Posterior vena cava (tissue), 2 donors: ENCODE measurements around the gene HEPHL1. TPM values are rescaled to one million over a fixed set of nuclear protein-coding genes. Genes with fewer than 3 reads are reported as not detected.
"Not testable (repeated sequence)": the region's sequence is repeated elsewhere in the genome, so short reads cannot be mapped to it uniquely, and the experiment has no call there.

Experiments used
- DNase-seq: peaks from one replicate; pipeline ENCODE4 v3.0.0-alpha.2; 2020; ENCODE audit warnings: low spot score
- intact Hi-C, 2 donors: fragments of 100-400 bp; cut with DNase I; formaldehyde crosslinking; loops; one replicate each; pipeline versions ENCODE4 v1.14.1 to v1.14.2; 2022 to 2023
- total RNA-seq, 2 donors: library from RNA; stranded (reverse); fragmentation: NEBNext Ultra II Directional; extraction: Animal tissue kit (Norgen Biotek cat#: 25700); gene quantifications; one replicate each; pipeline ENCODE4 v1.2.1, GENCODE V29; 2021
- donor health status: DM: yes; HTN: yes; CAD: no.
- donor health status: DM: yes; HTN: yes; CAD: no.

HEPHL1 gene
- total RNA-seq, 2 donors from 2014 or later: not detected

DNA sequence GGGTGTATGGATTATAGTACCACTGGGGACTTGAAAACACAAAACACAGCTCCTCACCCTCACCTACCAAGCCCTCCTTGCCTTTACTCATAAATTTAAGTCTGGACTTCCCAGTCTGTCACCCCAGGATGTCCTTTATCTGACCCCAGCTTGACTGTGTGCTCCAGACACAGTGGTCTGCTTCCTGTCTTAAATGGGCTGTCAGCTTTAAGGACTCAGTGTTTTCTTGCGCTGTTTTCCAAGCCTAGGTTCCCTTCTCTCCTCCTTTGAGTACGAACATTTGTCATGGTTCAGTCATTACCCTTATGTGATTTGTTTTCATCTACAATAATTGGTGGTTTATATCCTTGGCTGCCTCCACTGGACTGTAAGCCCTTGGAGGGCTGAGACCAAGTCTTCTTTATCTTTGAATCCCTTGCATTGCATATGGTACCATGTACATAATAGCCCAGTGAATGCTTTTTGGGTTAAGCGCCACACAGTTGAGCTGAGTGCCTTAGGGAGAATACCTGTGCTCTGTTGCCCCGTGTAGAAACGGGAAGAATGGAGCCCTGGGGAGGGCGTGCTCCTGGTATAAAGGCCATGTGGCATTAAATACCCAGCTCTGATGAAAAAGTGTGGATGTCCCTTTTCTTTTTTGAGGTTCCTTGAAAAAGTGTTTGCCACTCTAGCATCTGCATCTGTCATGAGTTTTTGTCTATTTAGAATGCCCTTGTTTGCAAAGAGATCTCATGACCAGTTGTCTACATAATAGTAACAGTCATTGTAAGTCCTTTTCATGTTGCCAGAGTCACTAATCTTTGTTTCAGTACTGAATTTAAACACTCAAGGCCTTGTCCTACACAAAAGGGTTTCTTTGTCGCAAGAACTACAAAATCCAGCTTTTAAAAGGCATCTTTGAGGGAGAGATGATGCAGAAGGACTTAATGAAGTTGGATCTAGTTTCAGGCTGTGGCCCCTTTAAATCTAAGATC, 121.4 kb downstream of the HEPHL1 start:
- no peak for DNase-seq
- intact Hi-C loops: no loop called here

DNA sequence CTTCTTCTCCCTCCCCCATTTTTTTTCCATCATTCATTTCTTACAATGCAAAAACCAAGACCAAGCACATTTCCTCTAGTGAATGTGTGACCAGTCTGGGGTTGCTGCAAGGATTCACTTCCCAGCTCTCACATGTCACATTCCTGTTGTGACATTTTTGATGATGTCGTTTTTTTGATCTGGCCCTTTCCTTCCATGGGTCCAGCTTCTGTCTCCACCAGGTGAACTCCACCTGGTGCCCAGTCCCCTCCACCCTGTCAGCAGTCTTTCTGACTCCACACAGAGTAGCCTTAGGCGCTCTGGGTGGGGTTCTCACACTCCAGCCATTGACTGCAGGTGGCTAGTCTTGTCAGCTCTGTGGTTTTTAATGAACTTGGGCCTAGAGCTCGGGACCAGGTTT, 123.1 kb downstream of the HEPHL1 start:
- DNase-seq: no peak
- intact Hi-C loops: no loop called here

DNA sequence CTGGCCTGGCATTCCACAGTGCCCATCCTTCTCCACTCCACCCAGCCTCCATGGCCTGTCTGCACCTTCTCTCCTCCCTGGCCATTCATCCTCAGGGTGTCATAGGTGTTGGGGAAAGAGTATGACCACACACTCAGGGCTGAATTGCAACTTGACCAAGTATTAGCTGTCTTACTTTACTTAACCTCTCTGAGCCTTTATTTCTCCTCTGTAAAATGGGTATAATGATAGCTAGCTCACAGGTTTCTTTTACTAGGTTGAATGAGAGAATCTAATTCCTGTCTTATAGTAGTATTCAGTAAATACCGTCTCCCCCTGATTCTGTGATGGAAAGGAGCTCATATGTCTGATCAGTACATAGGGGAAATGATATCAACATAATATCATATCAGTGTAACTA, 123.5 kb downstream of the HEPHL1 start:
- intact Hi-C loops: loop anchor here in 1 of 2 donors (1.0 kb wide), 1 partner anchor 15 kb away; no protein-coding TSS in a partner anchor
- no peak for DNase-seq

DNA sequence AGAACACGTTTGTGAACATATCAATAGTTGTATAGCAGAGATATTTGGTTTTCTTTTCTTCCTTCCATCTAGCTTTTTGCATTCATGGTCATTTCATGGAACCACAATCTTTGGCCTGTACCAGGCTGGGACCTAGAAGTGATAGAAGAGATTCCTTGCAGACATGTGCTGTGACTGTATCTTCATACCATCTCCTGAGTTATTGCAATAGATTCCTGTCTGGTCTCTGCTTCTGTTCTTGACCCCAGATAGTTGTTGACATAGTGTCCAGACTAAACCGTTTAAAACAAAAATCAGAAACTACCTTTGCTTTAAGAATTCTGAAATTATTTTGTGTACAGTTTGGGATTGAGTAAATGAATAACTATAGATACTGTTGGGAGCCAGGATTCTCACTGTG, 124.3 kb downstream of the HEPHL1 start:
- no peak for DNase-seq

DNA sequence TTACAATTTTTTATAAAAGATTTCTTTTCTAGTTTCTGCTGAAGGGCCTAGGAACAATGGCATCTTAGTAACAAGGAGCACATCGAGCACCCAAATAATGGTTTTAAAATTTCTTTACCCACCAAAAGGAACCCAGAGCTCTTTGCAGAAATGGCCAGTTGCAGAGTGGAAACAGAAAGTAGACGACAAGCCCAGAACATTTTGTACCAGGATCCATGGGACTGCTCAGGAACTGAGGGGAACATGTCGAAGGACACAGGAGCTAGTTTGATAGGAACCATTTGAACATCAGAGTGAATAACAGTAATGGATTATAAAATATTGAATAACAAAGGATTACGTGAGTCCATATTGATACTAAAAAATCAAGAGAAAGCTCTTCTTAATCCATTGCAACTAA, 124.8 kb downstream of the HEPHL1 start:
- DNase-seq: no peak
- intact Hi-C loops: loop anchor here in 1 of 2 donors (1.0 kb wide), 1 partner anchor 17 kb away; no protein-coding TSS in a partner anchor

More for the DNA sequence above, 124.3 kb downstream of the HEPHL1 start:
- intact Hi-C loops: loop anchor here in 1 of 2 donors (1.0 kb wide), 1 partner anchor 16 kb away; no protein-coding TSS in a partner anchor

DNA sequence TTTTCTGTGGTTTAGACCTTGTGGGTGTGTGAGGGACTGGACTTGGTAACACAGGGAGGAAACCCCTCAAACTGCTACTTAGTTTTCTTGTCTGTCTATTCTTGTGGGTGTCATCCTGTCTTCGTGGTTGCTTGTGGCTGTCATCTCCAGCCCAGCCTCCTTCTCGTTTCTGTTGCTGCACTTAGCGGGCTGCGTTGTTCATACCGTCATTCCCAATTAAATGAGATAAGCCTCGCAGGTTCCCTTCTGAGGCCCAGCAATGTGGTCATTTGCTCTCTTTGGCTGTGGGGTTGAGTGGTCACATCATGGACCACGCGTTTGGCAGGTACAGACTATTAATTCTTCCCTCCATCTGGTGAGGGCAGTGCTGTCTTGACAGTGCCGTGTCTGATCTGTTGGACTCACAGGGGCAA, 126.3 kb downstream of the HEPHL1 start:
- DNase-seq: no peak
- intact Hi-C loops: no loop called here

DNA sequence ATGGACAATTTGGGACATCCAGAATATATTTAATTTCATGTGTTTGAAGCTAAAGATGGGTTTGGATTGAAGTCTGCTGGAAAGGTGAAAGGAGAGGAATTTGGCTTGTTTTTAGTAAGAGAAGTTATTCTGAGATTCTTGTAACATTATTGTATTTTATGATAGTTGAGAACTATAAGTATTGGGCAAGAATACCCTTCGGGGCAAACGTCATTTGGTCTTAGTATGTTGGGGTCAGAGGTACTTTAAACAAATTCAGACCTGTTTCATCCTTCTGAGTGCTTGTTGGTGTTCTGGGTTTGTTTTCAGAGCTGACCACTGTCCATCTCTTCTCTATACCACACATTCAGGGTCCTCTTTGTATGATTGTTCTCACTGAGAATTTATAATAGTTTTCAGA, 127.0 kb downstream of the HEPHL1 start:
- DNase-seq: no peak
- intact Hi-C loops: no loop called here

DNA sequence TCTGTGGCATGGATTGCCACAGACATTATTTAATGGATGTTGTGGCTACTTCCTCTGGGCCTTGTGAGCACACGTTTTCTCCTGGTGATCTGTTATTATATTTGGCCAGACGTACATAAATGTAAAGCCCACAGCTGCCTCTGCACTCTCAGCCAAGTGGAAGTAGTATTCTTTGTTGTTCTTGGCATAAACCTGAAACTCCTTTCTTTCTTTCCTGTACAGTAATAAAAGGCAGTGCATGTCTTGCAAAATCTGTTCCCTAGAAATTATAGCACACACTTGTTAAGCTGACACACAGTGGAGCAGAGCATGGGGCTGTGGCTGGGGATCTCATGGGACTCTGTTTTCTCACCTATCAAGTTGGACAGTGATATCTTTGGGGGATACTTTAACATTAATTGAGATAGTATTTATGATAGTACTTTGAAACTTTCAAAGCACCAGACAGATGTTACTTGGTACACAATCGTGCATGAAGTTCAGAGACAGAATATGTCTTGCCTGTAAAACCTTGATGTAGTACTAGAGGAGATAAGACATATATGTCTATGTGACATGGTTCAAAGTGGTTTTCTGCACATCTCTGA, 128.4 kb downstream of the HEPHL1 start:
- intact Hi-C loops: no loop called here

DNA sequence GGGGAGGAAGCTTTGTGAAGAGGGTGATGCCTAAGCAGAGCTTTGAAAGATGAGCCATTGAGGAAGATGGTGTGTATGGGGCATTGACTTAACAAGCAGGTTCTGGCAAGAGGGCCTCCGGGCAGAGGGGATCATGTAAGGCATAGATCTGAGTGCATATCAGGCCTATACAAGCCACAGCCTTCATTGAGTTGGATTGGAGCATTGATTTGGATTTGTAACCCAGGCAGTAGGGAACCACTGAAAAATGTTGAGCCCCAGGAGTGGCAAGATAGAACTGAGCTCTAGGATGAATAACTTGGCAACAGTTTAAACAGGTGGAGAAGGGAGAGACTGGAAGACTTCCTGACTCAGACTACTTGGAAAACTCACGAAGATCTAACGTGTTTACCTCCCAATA, 128.9 kb downstream of the HEPHL1 start:
- intact Hi-C loops: no loop called here
- DNase-seq: no peak

More for the DNA sequence above, 128.4 kb downstream of the HEPHL1 start:
- DNase-seq: no peak

DNA sequence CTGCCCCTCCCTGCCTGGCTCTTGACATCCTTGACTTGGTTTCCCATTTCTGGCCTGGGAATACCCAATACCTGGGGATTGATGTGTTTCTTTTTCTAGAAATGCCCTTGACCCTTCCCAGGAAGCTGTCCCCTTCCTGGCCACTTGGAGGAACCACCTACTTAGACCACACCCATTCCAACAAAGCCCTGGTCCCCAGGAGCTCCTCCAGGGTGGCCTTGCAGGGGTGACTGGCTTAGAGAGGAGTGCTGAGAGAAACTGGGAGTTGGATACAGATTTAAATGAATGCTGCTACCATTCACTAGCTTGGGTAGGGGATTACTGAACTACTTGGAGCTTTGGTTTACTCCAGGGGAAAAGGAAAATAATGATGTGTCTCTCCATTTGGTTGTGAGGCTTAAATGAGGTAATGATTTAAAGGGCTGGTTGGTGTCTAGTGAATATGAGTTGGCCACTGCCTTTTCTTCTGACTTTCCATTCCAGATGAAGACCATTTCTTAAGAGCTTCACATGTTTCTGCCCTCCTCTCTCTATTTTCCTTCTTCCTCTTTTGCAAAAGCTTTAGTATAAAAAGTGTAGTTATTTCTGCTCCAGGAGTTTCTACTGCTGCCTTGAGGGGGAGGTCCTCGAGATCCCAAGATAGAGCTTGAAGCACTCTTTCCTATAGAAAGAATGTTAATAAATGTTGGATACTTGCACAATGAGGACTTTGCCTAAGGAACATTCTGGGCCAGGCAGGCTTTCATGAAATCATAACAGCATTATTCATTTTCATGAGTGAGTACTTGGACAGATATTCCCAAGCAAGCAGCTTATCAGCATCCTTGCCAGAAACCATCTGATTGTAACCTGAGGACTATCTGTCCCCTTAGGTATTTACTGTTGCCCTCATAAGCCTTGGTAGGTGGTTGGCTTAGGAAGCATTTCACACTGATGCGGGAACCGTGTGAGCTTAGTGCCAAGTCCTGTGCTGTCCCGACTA, 129.8 kb downstream of the HEPHL1 start:
- no peak for DNase-seq
- intact Hi-C loops: no loop called here

DNA sequence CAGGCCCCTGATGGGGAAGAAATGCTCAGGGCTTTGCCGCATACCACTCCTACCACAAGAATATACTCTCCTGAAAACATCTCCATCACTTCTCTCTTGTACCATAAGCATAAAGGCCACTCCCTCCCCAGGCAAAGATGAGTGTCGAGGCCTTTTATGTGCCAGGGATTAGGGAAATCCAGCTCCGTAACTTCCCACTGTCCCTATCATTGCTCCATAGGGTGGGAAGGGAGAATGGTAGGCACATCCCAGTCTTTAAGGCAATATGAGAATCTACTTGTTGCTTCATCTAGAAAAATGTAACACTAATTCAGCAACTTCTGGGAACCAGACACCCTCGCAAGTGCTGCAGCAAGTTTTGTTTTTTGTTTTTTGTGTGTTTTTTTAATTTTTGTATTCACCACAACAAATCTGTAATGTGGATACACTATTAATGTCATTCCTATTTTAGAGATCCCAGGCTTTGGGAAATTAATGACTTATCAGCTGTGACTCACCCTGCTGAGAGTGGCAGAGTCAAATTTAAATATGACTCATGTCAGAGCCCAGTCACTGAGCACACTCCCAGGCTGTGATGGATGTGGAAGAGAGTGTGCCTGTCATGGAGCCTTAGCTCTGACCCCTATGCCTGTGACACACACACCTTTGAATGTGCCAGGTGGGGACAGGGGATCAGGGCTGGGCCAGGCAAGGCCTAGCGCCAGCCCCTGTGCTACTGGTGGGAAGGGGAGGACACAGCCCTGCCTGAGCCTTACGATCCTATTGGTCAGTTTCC, 130.9 kb downstream of the HEPHL1 start:
- no peak for DNase-seq
- intact Hi-C loops: no loop called here

DNA sequence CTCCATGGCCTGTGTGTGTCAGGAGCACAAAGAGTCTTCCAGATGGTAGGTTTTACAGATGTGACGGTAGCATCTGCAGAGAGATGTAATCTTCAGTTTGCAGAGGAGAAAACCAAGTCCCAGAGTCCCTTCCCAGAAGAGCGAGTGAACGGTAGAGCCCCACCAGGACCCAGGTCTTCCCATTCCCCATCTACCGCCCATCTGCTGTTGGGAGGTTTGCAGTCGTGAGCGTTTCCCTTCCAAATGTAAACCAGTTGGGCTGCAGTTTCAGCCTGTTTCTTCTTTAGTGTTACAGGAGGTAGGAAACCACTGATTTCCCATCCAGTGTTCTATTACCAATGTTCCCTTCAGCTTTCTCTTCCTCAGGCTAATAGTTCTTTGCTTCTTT, 131.5 kb downstream of the HEPHL1 start:
- intact Hi-C loops: no loop called here
- DNase-seq: no peak

DNA sequence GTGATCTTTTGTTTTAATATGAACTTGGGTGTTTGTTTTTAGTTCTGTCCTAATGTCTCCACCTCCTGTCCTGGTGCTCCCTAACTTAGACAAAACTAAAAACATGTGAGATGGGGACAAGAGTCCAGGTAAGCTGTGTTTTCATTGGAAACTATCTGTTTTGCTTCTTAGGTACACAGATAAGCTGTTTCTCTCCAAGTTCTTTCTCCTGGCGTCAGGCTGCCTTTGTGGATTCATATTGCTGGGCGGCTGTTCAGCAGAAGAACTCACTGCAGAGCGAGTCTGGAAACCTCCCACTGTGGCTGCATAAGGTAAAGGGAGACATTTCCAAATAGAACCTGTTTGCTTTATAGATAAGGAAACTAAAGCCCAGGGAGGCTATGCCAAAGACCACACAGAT, 132.2 kb downstream of the HEPHL1 start:
- DNase-seq: no peak
- intact Hi-C loops: no loop called here

DNA sequence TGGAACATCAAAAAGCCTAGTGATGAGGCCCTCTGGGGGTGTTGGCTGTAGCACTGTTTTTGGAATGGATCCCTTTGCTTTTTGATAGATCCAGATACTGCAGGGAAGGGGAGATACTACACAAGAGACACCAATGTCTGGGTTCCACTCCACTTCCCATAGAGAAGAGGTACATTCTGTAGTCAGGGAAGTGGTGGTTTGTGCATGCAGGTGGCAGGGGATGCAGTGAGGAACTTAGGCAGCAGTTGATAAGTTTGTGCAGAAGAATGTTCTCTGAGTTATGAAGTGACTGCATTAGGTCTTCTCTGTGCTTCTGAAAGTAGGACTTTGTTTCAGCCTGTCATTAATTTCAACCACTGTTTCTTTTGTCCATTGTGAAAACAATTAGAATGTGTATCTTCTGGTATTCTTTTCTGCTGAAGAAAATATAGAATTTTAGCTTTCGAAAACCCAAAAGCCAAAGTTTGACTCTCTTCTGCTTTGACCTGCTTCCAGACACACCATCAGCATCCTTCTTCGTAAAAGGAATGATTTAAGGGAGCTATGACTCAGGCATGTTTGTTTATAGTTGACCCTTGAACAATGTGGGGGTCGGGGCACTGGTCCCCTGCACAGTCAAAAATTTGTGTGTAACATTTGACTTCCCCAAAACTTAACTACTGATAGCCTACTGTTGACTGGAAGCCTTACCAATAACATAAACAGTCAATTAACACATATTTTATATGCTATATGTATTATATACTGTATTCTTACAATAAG, 133.1 kb downstream of the HEPHL1 start:
- intact Hi-C loops: no loop called here
- no peak for DNase-seq

DNA sequence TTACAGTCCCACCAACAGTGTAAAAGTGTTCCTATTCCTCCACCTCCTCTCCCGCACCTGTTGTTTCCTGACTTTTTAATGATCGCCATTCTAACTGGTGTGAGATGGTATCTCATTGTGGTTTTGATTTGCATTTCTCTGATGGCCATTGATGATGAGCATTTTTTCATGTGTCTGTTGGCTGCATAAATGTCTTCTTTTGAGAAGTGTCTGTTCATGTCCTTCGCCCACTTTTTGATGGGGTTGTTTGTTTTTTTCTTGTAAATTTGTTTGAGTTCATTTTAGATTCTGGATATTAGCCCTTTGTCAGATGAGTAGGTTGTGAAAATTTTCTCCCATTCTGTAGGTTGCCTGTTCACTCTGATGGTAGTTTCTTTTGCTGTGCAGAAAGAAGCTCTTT, 136.2 kb downstream of the HEPHL1 start:
- DNase-seq, intact Hi-C loops: not testable (repeated sequence)
